ENCODE data around the gene SBNO1.
"Not testable (repeated sequence)": the region's sequence is repeated elsewhere in the genome, so short reads cannot be mapped to it uniquely, and the experiment has no call there.

The SBNO1 gene

GRCh38 chr12:123258593-123258992 lies 106.1 kb downstream of the SBNO1 start:
- no peak for TF ChIP-seq CTCF (IDR thresholded peaks at IDR 0.05; ENCODE audit: extremely low read depth, missing control alignments)
- DNase-seq (ENCODE audit: low spot score), result no peak

GRCh38 chr12:123254853-123255446 lies 109.7 kb downstream of the SBNO1 start:
- no peak for DNase-seq (ENCODE audit: low spot score)
- no peak for TF ChIP-seq CTCF (IDR thresholded peaks at IDR 0.05; ENCODE audit: extremely low read depth, missing control alignments)

- DNase-seq (ENCODE audit: low spot score), result no peak
- TF ChIP-seq CTCF (IDR thresholded peaks at IDR 0.05; ENCODE audit: extremely low read depth, missing control alignments), result no peak
Measured at GRCh38 chr12:123253641-123254459, 110.8 kb downstream of the SBNO1 start.

- not testable (repeated sequence) for DNase-seq (ENCODE audit: low spot score)
Measured at GRCh38 chr12:123252365-123252764, 112.3 kb downstream of the SBNO1 start.

GRCh38 chr12:123251403-123252076 lies 113.1 kb downstream of the SBNO1 start:
- DNase-seq (ENCODE audit: low spot score), result no peak
- no peak for TF ChIP-seq CTCF (IDR thresholded peaks at IDR 0.05; ENCODE audit: extremely low read depth, missing control alignments)

GRCh38 chr12:123250471-123251383 lies 113.9 kb downstream of the SBNO1 start:
- no peak for DNase-seq (ENCODE audit: low spot score)
- TF ChIP-seq CTCF (IDR thresholded peaks at IDR 0.05; ENCODE audit: extremely low read depth, missing control alignments), result no peak

GRCh38 chr12:123248996-123249741 lies 115.5 kb downstream of the SBNO1 start:
- not testable (repeated sequence) for DNase-seq (ENCODE audit: low spot score)

GRCh38 chr12:123248129-123248528 lies 116.5 kb downstream of the SBNO1 start:
- not testable (repeated sequence) for DNase-seq (ENCODE audit: low spot score)
